Coronary artery (tissue), 2 donors: ENCODE data around the gene PITPNC1.
"Not testable (repeated sequence)": the region's sequence is repeated elsewhere in the genome, so short reads cannot be mapped to it uniquely, and the experiment has no call there.

Experiments
- DNase-seq: peaks from one replicate; pipeline ENCODE4 v3.0.0-alpha.2; 2017; ENCODE audit warnings: low spot score
- H3K27ac ChIP-seq, 2 donors: fragments of 200-600 bp; sonication (generic); one replicate each; pipeline ENCODE4 v1.5.1; 2016 to 2019
- H3K4me3 ChIP-seq: fragments of 200-600 bp; sonication (generic); 2 replicates; pipeline ENCODE4 v1.5.1; 2016; ENCODE audit warnings: mild to moderate bottlenecking, moderate library complexity
- TF ChIP-seq, protein P1 (sequence below): fragments of 200-600 bp; sonication (generic); IDR thresholded peaks from one replicate; pipeline ENCODE4 v1.5.1; 2019; ENCODE audit warnings: antibody characterized with exemption

PITPNC1 gene

DNA sequence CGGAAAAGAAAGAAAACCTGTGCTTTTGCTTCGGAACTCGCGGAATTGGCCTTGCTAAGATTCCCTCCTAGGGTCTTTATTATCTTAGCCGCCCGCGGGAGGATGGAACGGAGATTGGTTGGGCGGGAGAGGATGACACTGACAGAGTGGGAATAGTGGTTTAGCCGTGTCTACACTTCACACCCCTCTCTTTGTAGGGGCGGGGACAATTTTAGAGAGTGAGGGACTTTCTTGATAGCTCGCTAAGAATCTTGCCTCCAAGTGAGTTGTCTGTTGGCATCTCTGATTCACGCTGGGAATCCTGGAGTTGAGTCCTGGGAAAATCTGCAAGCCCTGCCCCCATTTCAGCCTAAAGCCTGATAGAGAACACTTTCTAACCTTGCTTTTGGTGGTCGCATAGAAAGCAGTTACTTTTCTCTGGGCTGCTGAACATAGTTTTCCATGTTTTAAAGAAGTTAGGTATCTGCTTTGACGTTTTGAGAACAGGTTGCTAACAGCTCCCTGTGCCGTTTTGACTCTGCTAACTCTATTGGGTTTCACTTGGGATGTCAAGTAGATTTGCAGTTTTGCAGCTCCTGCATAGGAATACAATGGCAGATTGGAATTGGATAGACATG, 341.4 kb downstream of the PITPNC1 start:
- TF ChIP-seq, protein P1, sequence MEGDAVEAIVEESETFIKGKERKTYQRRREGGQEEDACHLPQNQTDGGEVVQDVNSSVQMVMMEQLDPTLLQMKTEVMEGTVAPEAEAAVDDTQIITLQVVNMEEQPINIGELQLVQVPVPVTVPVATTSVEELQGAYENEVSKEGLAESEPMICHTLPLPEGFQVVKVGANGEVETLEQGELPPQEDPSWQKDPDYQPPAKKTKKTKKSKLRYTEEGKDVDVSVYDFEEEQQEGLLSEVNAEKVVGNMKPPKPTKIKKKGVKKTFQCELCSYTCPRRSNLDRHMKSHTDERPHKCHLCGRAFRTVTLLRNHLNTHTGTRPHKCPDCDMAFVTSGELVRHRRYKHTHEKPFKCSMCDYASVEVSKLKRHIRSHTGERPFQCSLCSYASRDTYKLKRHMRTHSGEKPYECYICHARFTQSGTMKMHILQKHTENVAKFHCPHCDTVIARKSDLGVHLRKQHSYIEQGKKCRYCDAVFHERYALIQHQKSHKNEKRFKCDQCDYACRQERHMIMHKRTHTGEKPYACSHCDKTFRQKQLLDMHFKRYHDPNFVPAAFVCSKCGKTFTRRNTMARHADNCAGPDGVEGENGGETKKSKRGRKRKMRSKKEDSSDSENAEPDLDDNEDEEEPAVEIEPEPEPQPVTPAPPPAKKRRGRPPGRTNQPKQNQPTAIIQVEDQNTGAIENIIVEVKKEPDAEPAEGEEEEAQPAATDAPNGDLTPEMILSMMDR = no peak
- peak; percentile 75 for DNase-seq
- Histone ChIP-seq H3K27ac (peak overlapping the region; percentile 61 to 91), H3K4me3 (peak overlapping the region; percentile 99)

DNA sequence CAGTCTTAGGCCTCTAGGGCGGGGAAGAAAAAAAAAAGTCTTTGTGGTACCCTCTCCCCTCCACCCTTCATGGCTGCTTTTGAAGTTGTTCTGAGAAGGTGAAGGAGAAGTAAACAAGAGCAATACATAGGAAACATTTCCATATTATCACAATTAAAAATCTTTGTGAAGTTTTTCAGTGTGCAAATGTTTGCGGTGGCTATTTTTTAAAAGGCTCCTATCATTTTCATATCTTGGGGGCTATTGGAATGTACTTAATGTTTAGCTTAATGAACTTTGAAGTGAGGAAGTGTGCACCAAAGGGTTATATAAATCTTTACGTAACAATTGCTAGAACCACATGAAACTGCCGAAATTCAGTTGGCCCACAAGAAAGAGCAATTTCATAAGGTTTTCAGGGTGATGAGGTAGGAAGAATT, 348.3 kb downstream of the PITPNC1 start:
- Histone ChIP-seq H3K4me3 (no peak overlapping the region), H3K27ac (no peak overlapping the region)
- TF ChIP-seq, protein P1 = no peak
- no peak for DNase-seq

DNA sequence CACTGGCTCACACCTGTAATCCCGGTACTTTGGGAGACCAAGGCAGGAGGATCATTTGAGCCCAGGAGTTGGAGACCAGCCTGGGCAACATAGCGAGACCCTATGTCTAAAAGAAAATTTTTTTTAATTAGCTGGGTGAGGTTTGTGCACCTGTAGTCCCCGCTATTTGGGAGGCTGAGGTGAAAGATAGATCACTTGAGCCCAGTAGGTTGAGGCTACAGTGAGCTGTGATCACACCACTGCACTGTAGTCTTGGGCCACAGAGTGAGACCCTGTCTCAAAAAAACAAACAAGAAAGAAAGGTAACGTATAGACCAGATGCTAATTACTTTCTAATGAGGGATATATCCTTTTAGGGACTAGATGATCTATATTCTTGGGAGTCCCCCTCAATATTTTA, 348.7 kb downstream of the PITPNC1 start:
- TF ChIP-seq, protein P1 = no peak
- DNase-seq = no peak
- Histone ChIP-seq H3K4me3 (no peak overlapping the region), H3K27ac (no peak overlapping the region)

DNA sequence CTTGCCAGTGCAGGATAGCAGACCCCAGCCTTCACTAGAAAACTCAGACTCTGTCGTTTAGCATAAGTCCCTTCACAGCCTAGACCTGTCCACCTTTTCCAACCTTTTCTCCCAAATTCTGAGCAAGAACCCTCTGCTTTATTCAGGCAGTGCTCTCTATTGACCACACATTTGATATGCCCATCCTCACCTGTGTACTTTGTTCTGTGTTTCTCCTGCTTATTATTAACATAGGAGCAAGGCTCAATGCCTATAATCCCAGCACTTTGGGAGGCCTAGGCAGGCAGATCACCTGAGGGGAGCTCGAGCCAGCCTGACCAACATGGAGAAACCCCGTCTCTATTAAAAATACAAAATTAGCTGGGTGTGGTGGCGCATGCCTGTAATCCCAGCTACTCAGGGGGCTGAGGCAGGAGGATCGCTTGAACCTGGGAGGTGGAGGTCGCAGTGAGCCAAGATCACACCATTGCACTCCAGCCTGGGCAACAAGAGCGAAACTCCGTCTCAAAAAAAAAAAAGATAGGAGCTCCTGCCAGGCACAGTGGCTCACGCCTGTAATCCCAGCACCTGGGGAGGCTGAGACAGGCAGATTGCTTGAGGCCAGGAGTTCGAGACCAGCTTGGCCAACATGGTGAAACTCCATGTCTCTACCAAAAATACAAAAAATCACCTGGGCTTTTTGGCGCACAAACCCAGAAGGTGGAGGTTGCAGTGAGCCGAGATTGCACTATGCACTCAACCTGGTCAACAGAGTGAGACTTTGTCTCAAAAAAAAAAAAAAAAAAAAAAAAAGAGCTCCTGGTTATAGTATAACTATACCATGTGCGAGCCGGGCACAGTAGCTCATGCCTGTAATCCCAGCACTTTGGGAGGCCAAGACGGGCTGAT, 350.3 kb downstream of the PITPNC1 start:
- DNase-seq, H3K27ac ChIP-seq, H3K4me3 ChIP-seq: not testable (repeated sequence)

DNA sequence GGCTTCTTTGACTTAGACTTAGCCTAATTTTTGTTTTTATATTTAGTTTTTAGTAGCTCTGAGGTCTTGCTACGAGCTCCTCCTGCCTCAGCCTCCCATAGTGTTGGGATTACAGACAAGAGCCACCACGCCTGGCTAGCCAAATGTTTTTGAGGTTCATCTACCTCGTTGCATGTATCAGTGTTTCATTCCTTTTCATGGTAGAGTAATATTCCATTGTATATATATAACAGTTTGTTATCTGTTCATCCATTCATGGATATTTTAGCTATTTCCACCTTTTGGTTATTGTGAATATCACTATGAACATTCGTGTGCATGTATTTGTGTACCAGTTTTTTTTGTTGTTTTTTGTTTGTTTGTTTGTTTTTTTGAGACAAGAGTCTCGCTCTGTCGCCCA, 352.8 kb downstream of the PITPNC1 start:
- H3K4me3 ChIP-seq = no peak overlapping the region
- H3K27ac ChIP-seq = no peak overlapping the region
- no peak for DNase-seq
- TF ChIP-seq, protein P1 = no peak

DNA sequence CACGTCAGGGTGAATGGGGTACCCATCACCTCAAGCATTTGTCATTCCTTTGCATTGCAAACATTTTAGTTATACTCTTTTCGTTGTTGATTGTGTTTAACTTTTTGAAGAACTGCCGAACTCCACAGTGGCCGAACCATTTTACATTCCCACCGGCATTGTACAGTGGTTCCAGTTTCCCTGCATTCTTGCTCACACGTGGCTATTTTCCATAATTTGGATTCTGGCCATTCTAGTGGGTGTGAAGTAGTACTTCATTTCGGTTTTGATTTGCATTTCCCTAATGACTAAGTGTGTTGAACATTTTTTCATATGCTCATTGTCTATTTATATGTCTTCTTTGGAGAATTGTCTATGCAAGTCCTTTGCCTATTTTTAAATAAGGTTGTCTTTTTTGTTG, 353.6 kb downstream of the PITPNC1 start:
- TF ChIP-seq, protein P1 = no peak
- no peak for DNase-seq
- H3K27ac ChIP-seq = no peak overlapping the region
- no peak overlapping the region for H3K4me3 ChIP-seq

DNA sequence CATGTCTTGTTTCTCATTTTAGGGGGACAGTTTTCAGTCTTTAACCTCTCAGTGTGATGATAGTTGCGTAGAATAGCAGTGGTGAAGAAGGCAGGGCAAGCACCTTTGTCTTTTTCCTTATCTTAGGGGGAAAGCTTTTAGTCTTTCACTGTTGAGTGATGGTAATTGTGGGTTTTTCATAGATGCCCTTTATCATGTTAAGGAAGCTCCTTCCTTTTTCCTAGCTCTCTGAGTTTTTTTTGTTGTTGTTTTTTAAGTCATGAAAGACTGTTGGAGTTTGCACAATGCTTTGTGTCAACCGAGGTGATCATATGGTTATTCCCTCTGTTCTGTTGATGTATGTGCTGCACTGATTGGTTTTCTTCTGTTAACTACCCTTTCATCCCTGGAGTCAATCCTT, 356.4 kb downstream of the PITPNC1 start:
- H3K27ac ChIP-seq = no peak overlapping the region
- TF ChIP-seq, protein P1 = no peak
- no peak overlapping the region for H3K4me3 ChIP-seq
- DNase-seq = no peak
